K562 (cell line): ENCODE measurements around the gene NFIC.

Experiments used
- CTCF ChIP-seq, 3 experiments: IDR thresholded peaks in 2 of 3; conservative IDR thresholded peaks in 1 of 3; 2 replicates each; pipeline ENCODE4 v1.5.1; 2011 to 2012; ENCODE audit warnings: low read length in 3 of 3, mild to moderate bottlenecking in 3 of 3, control low read depth in 2 of 3, improper control_type of control experiment in 1 of 3, inconsistent platforms in 1 of 3, low read depth in 1 of 3, mixed read lengths in 1 of 3, moderate library complexity in 1 of 3; ENCODE audit not compliant: insufficient read depth in 2 of 3
- GATA2 ChIP-seq: sonication (generic); formaldehyde crosslinking; IDR thresholded peaks from 2 replicates; pipeline ENCODE4 v1.4.0; 2020; ENCODE audit warnings: mild to moderate bottlenecking, missing genetic modification reagents
- MAZ ChIP-seq, 2 experiments: fragments of 450-650 bp in 1 of 2; sonication (generic) in 1 of 2; formaldehyde crosslinking; IDR thresholded peaks in 1 of 2; conservative IDR thresholded peaks in 1 of 2; 2 replicates each; pipeline versions ENCODE4 v1.4.0 to v1.5.0; 2020; ENCODE audit warnings: mild to moderate bottlenecking in 1 of 2, missing genetic modification reagents in 1 of 2
- POLR2AphosphoS5 ChIP-seq: IDR thresholded peaks from 2 replicates; pipeline ENCODE4 v1.6.1; 2011; ENCODE audit warnings: mild to moderate bottlenecking, low read depth, low read length, moderate library complexity; ENCODE audit not compliant: control insufficient read depth, insufficient read depth
- PRPF4 ChIP-seq: fragments of 200-400 bp; formaldehyde crosslinking; IDR thresholded peaks from one replicate; pipeline ENCODE4 v1.6.1; 2017; ENCODE audit warnings: low read length, low read depth, mild to moderate bottlenecking; ENCODE audit not compliant: insufficient read depth, poor library complexity, severe bottlenecking
- SP1 ChIP-seq: sonication (generic); formaldehyde crosslinking; IDR thresholded peaks from 2 replicates; pipeline ENCODE4 v1.8.1; 2022; ENCODE audit warnings: mild to moderate bottlenecking, missing genetic modification reagents
- SPI1 ChIP-seq: IDR thresholded peaks from 2 replicates; pipeline ENCODE4 v1.6.1; 2011; ENCODE audit warnings: low read depth, low read length, control low read depth, borderline replicate concordance
- TSHZ1 ChIP-seq: fragments of 250-450 bp; sonication (Bioruptor Pico); IDR thresholded peaks from 2 replicates; pipeline ENCODE4 v1.4.0; 2020; ENCODE audit warnings: mild to moderate bottlenecking, moderate library complexity
- YY1 ChIP-seq, 3 experiments: IDR thresholded peaks; 2 replicates each; pipeline ENCODE4 v1.6.1; 2011; ENCODE audit warnings: low read length in 2 of 3, mild to moderate bottlenecking in 2 of 3, moderate library complexity in 2 of 3, borderline replicate concordance in 1 of 3, control low read depth in 1 of 3, low read depth in 1 of 3; ENCODE audit not compliant: insufficient read depth in 3 of 3, insufficient replicate concordance in 2 of 3, control insufficient read depth in 1 of 3, insufficient read length in 1 of 3; ENCODE audit errors: extremely low read depth in 1 of 3
- ZHX1 ChIP-seq: fragments of 150-350 bp; conservative IDR thresholded peaks from 2 replicates; pipeline ENCODE4 v1.6.1; 2014; ENCODE audit warnings: low read length
- ZNF121 ChIP-seq: sonication (generic); formaldehyde crosslinking; conservative IDR thresholded peaks from 2 replicates; pipeline ENCODE4 v1.8.0; 2022; ENCODE audit warnings: missing genetic modification reagents

- no peak for TF ChIP-seq SP1 (CRISPR knock-in tag)
- no peak for TF ChIP-seq CTCF (IDR thresholded peaks at IDR 0.05 in 2 of 3, conservative IDR thresholded peaks at IDR 0.05 in 1 of 3; ENCODE audit: insufficient read depth in 2 of 3, low read depth in 1 of 3, low read length in 3 of 3)
- no peak for TF ChIP-seq MAZ (CRISPR knock-in tag; conservative IDR thresholded peaks at IDR 0.05 in 1 of 2, IDR thresholded peaks at IDR 0.05 in 1 of 2)
- no peak for TF ChIP-seq POLR2AphosphoS5
- no peak for TF ChIP-seq ZHX1
- no peak for TF ChIP-seq YY1 (IDR thresholded peaks at IDR 0.05; ENCODE audit: borderline replicate concordance in 1 of 3, control insufficient read depth in 1 of 3, extremely low read depth in 1 of 3, insufficient read depth in 3 of 3, insufficient read length in 1 of 3, insufficient replicate concordance in 2 of 3, low read depth in 1 of 3, low read length in 2 of 3)
- no peak for TF ChIP-seq TSHZ1 (CRISPR knock-in tag)
- no peak for TF ChIP-seq SPI1
- TF ChIP-seq PRPF4, result no peak
- TF ChIP-seq GATA2 (CRISPR knock-in tag), result no peak
- no peak for TF ChIP-seq ZNF121 (CRISPR knock-in tag)
Observed at GRCh38 chr19:3382460-3383100, 16.2 kb downstream of the NFIC start.
